Measurements from ENCODE around the gene ACTR8.
A peak's percentile ranks its signal among the peaks of the same experiment; 100 is the strongest.
"Not testable (repeated sequence)": the region's sequence is repeated elsewhere in the genome, so short reads cannot be mapped to it uniquely, and the experiment has no call there.

Gene ACTR8, protein sequence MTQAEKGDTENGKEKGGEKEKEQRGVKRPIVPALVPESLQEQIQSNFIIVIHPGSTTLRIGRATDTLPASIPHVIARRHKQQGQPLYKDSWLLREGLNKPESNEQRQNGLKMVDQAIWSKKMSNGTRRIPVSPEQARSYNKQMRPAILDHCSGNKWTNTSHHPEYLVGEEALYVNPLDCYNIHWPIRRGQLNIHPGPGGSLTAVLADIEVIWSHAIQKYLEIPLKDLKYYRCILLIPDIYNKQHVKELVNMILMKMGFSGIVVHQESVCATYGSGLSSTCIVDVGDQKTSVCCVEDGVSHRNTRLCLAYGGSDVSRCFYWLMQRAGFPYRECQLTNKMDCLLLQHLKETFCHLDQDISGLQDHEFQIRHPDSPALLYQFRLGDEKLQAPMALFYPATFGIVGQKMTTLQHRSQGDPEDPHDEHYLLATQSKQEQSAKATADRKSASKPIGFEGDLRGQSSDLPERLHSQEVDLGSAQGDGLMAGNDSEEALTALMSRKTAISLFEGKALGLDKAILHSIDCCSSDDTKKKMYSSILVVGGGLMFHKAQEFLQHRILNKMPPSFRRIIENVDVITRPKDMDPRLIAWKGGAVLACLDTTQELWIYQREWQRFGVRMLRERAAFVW

DNA sequence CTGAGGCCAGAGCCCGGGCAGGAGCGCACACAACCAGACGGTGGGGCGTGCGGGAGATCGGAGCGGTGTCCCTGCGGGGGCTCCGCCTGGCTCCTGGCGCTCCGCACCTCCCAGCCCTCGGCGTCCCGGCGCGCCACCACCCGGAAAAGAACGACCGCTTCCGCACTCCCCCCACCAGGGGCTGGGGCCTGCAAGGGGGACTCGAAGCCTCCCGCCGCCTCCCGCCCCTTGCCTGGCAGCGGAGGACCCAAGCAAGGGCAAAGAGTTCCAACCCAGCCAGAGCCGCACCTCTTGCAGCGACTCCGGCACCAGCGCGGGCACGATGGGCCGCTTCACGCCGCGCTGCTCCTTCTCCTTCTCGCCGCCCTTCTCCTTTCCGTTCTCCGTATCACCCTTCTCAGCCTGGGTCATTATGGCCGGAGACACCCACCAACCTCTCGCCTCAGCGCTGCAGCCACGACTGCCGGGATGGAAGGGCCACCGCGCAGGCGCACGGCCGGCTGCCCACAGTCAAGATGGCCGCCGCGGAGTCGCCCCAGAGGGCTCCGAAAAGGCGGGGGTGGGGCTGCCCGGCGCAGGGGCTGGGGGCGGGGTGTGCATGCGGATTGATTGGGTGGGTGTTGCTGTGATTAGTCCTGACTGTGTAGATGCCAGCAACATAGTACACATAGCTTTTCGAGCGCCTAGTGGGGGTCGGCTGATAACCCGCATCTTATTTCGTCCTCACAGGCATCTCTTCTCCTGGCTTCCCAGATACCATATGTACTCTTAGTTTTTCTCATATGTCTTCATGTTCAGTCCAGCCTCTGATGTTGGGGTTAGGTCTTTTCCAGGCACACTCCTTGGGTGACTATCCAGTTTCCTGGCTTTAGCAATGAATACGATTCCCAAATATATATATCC, at the start of gene ACTR8:
ACTR8 (minus strand) TSS at position 462 of the 903 bp plus-strand sequence; CDS start at position 411, 51 bp downstream.
- DNase-seq: peak; percentile 76

GRCh38 chr3:53927208-53927872, 45.4 kb upstream of the ACTR8 start:
- DNase-seq: not testable (repeated sequence)

DNA sequence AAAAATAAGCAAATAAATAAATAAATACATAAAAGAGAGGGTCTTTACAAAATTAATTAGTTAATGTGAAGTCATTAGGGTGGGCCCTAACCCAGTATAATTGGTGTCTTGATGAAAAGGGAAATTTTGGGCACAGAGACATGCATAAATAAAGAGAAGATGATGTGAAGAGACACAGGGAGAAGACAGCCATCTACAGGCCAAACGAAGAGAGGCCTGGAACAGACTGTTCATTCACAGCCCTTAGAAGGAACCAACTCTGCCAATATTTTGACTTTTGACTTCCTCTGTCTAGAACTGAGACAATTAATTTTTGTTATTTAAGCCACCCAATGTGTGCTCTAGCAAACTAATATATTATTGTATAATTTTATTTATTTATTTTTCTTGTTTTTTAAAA, 39.3 kb upstream of the ACTR8 start:
- DNase-seq: no peak

GRCh38 chr3:53919741-53920140, 37.8 kb upstream of the ACTR8 start:
- no peak for DNase-seq

DNA sequence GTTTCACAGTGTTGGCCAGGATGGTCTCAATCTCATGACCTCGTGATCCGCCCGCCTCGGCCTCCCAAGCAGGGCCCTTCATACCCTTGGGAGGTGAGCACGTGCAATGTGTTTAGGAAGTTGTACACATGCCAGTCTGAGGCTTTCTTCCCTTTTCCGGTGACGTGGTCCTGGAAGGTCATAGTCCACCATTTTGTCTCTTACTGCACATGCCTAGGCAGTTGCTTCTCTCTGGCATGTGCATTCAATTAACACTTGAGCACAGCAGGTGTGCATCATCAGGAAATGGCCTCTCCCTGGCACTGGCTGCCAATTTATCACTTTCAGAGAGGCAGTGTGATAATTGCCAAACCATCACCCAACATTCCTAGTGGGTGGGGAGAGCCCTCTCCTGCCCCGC, 31.4 kb upstream of the ACTR8 start:
- DNase-seq: no peak

- DNase-seq: no peak
These were observed 20.8 kb upstream of the ACTR8 start for GRCh38 chr3:53902711-53903110.

DNA sequence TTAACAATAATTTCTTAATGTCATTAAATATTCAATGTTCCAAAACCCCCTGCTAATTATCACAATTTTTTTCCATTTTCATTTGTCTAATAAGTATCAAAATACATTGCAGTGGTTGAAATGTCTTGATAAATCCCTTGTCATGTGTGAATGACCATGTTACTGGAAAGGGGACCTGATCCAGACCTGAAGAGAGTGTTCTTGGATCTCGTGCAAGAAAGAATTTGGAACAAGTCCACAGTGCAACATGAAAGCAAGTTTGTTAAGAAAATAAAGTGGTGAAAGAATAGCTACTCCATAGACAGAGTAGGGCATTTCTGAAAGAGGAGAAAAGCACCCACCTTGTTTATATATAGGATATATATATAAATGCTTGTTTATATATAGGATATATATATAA, 20.1 kb upstream of the ACTR8 start:
- no peak for DNase-seq

DNA sequence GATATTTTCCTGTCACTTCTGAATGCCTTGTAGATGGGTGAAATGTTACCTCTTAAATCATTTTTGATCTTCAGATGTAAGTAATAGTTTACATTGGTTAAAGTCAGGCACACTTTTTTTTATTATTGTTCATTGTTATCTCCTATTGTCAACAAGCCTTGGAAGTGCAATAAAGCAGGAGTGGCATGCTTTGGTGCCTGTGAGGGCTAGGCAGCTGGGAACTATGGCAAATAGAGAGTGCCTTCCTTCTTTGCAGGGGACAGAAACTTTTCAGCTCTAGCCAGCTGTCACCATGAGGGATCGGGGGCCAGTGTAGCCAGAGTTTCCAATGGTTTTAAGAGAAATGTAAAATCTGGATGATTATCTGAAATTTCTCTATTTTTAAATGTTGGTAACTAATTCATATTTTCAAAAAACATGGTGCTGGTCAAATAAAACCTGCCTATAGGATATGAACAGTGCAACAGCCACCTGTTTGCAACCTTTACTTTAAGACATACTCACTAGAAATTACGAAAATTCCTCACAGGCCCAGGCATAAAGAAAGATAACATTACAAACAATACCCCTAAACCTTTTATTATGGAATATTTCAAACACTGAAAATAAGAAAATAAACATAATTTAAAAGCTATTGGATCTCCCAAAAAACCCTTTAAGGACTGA, 18.8 kb upstream of the ACTR8 start:
- no peak for DNase-seq

DNA sequence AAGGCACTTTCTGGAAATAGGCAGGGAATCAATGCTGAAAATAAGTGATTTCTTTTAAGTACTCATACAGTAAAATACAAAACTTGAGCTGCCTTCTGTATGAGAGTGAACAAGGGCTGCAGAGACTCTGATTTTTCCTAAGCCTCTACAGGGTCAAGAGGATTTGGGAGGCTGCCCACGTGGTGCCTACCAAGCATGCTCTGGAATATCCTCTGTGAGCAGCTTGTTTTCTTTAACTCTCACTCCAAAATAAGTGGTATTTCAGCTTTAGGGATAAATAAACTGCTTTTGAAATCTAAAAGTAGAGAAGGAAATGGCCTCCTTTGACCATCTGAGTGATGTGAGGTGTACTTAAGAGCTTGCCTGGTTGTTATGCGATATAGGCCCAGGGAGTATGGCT, 17.8 kb upstream of the ACTR8 start:
- DNase-seq: no peak

DNA sequence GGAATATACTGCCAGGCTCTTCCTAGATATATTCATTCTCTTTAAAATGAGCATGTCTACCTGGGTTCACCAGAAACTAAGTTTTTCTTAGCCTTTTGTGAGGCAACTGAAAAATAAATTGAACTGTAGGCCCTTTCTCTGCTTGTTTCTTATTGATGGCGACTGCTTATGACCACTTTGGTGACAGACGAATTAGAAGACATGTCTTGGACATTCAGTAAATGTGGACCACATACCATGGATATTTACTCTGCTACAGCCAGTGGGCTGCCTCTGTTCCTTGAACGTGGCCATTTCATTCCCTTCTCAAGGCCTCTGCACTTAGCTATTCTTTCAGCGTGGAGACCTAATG, 10.3 kb upstream of the ACTR8 start:
- no peak for DNase-seq

- DNase-seq: peak; percentile 90
These were observed 9.7 kb upstream of the ACTR8 start, which contains the start of gene SELENOK for GRCh38 chr3:53891497-53892285. TSS of gene SELENOK (minus strand) at chr3:53891859.

- DNase-seq: no peak
These were observed 8.9 kb upstream of the ACTR8 start for GRCh38 chr3:53890726-53891475.

GRCh38 chr3:53888232-53888631, 6.3 kb upstream of the ACTR8 start:
- DNase-seq: no peak

GRCh38 chr3:53887446-53887845, 5.5 kb upstream of the ACTR8 start:
- no peak for DNase-seq

GRCh38 chr3:53885239-53885638, 3.3 kb upstream of the ACTR8 start:
- DNase-seq: no peak

GRCh38 chr3:53884623-53885022, 2.7 kb upstream of the ACTR8 start:
- DNase-seq: no peak

- no peak for DNase-seq
These were observed 1.1 kb upstream of the ACTR8 start for GRCh38 chr3:53883008-53883407.

DNA sequence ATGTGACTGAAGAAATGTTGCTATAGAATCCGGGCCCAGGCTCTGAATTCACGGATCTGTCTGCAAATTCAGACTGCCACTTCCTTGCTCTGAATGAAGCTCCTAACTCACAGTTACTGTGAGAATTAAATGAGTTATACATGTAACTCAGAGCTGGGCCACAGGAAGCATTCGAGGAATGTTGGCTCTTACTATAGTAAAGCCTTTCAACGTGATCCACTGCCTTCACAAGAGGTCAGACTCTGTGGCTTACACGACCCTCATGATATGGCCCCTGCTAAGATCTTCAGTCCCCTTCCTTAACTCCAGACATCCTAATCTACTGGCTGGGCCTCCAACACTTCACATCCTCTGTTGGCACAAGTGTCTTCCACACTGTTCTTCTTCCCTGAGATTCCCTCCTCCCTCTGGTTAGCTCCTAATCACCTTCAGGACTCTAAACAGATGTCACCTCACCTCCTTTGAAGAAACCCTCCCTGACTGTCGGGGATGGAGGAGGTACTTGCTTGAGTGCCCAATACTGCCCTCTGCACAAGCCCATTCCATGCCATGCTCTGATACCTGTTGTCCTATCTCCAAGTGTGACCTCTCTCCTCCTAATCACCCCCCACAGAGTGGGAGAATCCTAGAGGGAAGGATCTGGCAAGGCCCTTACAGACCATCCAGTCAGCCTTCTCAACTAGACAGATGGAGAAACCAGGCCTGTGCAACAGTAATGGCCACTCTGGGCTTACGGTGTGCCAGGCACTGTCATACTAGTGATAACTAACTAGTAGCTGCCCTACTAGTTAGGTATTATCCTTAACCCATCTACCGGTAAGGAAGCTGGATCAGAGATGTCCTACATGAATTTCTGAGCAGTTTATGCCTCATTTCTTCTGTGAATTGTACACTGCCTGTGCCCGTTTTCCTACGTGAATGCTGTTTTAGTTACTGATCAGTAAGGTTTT, 1.3 kb downstream of the ACTR8 start:
- no peak for DNase-seq

DNA sequence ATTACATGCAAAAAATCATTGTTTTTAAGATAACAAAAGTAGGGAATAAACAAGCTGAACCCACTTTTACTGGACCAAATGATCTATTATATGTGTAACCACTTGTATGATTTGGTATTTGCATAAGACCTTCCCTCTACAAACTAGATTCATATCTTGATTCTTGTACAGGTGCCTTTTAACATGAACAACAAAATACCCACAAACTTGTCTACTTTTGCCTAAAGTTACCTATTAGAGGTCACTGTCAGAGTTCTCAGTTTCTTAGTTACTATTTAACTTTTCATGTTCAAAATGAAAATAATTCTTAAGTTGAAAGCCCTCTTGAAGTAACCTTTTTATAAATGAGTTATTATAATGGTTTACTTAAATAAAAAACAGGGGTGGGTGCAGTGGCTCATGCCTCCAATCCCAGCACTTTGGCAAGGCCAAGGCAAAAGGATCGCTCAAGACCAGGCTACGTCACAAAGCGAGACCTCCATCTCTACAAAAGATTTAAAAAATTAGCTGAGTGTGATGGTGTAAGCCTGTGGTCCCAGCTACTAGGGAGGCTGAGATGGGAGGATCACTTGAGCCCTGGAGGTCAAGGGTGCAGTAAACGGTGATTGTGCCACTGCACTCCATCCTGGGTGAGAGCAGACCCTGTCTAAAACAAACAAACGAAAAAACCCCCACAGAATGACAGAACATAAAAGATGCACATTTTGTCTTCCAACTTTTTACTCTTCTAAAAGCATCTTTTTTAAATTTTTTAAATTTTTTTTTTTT, 16.0 kb downstream of the ACTR8 start:
- no peak for DNase-seq

Measured in NCI-H2227 treated with DMSO at 0.1 percent for 48 hours (cell line).